Testis (tissue), 2 donors: ENCODE results near the gene GSDME.
"Not testable (repeated sequence)": the region's sequence is repeated elsewhere in the genome, so short reads cannot be mapped to it uniquely, and the experiment has no call there.

Experiments
- POLR2A ChIP-seq: fragments of 450-650 bp; IDR thresholded peaks from one replicate; pipeline ENCODE4 v1.6.1; 2017; ENCODE audit warnings: antibody characterized with exemption, mild to moderate bottlenecking, moderate library complexity
- TF ChIP-seq, protein P1 (sequence below), 3 experiments: fragments of 450-650 bp in 2 of 3; fragments of 200-600 bp in 1 of 3; sonication (generic) in 1 of 3; IDR thresholded peaks; one replicate each; pipeline ENCODE4 v1.5.1; 2016 to 2019; ENCODE audit warnings: antibody characterized with exemption in 3 of 3, mild to moderate bottlenecking in 2 of 3, moderate library complexity in 1 of 3

DNA sequence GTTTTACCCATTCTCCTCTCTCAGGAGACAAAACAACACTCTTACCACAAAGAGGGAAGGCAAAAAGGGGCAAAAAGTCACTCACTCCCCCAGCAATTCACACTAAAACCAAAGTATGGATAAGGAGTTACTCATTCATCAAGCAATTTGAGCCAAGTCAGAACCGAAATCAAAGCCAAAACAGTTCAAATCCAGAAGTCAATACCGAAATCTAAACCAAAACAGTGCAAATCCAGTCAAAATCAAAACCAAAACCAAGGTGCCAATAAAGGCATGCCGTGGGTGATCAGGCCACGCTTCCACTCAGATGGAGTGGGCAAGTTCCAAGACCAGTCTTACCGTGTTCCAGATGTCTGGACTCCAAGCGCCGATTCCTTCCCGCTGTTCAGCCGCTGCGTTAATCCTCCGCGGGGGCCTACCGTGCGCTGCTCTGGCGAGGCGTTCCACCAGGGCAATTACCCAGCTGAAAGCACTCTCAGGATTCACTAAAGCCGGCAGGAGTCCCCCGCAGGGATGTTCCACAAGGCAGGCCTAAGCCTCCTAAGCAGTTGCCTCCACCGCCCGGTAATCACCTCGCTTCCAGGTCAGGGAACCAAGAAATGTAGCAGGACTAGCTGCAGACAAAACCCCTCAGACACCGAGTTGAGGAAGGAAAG lies 37.6 kb upstream of the GSDME start:
- TF ChIP-seq, protein P1, sequence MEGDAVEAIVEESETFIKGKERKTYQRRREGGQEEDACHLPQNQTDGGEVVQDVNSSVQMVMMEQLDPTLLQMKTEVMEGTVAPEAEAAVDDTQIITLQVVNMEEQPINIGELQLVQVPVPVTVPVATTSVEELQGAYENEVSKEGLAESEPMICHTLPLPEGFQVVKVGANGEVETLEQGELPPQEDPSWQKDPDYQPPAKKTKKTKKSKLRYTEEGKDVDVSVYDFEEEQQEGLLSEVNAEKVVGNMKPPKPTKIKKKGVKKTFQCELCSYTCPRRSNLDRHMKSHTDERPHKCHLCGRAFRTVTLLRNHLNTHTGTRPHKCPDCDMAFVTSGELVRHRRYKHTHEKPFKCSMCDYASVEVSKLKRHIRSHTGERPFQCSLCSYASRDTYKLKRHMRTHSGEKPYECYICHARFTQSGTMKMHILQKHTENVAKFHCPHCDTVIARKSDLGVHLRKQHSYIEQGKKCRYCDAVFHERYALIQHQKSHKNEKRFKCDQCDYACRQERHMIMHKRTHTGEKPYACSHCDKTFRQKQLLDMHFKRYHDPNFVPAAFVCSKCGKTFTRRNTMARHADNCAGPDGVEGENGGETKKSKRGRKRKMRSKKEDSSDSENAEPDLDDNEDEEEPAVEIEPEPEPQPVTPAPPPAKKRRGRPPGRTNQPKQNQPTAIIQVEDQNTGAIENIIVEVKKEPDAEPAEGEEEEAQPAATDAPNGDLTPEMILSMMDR (IDR thresholded peaks at IDR 0.05) = not testable (repeated sequence)
- TF ChIP-seq POLR2A = not testable (repeated sequence)
